ENCODE data around the gene PHF21B. TPM values are rescaled to one million over a fixed set of nuclear protein-coding genes. Genes with fewer than 3 reads are reported as not detected.

The PHF21B gene
- total and polyA plus RNA-seq, 2 experiments from 2014 or later, result 20.6 to 149 TPM

- TF ChIP-seq ZNF462 (CRISPR knock-in tag; IDR thresholded peaks at IDR 0.05) (no peak), CREB1 (CRISPR knock-in tag; IDR thresholded peaks at IDR 0.05; ENCODE audit: low read depth) (no peak), NANOG (IDR thresholded peaks at IDR 0.05; ENCODE audit: borderline replicate concordance) (no peak), ZNF114 (CRISPR knock-in tag; IDR thresholded peaks at IDR 0.05) (no peak), EZH2phosphoT487 (IDR thresholded peaks at IDR 0.05; ENCODE audit: unreplicated experiment) (no peak), STAT1 (IDR thresholded peaks at IDR 0.05; ENCODE audit: unreplicated experiment) (no peak)
These were observed 19.0 kb downstream of the PHF21B start (continued) for GRCh38 chr22:44990810-44991209.

DNA sequence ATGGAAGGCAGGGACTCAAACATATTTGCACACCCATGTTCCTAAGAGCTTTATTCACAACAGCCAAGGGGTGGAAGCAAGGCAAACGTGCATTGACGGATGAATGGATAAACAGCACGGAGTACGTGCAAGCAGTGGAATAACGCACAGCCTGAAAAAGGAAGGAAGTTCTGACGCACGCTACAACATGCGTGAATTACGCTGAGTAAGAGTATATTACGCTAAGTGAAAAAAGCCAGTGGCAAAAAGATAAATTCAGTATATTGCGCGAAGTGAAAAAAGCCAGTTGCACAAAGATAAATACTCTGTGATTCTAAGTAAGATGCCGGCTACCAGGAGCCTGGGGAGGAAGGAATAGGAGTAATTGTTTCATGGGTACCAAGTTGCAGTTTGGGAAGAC is 19.5 kb downstream of the PHF21B start:
- peaks cover 24% of the 10 kb centered on the region for H3K36me3 Mint-ChIP-seq (ENCODE audit: low read depth)
- Histone ChIP-seq H3K27ac (ENCODE audit: low read depth) (peak overlapping the region; percentile 53; the same call in 1 of the 2 replicates), H3K27me3 (ENCODE audit: insufficient read depth) (no peaks in the 10 kb centered on the region), H3F3A (replicated peaks; ENCODE audit: low read depth) (peaks cover 10% of the 10 kb centered on the region; the same call in 1 of the 2 replicates), H3K36me3 (ENCODE audit: insufficient read depth) (peaks cover 27% of the 10 kb centered on the region), H2AFZ (no peak overlapping the region), H3K4me1 (ENCODE audit: insufficient read depth) (peaks cover 13% of the 10 kb centered on the region; the same call in 1 of the 2 replicates), H3K4me2 (no peak overlapping the region), H3K9me2 (ENCODE audit: insufficient read depth) (0 out of 2 replicates have a peak, but pooled peaks cover 4% of the 10 kb centered on the region), H3K79me2 (replicated peaks; ENCODE audit: insufficient read depth) (peaks cover 100% of the 10 kb centered on the region), H3K4me3 (no peak overlapping the region), H4K20me1 (replicated peaks; ENCODE audit: insufficient read depth) (peaks cover 91% of the 10 kb centered on the region)
- ATAC-seq, result no peak
- no peak overlapping the region for H3K27ac Mint-ChIP-seq
- peaks cover 17% of the 10 kb centered on the region for H3K4me1 Mint-ChIP-seq
- peaks cover 11% of the 10 kb centered on the region for H3K27me3 Mint-ChIP-seq (ENCODE audit: insufficient read depth, low read depth, poor library complexity)
- no peak overlapping the region for H3K4me3 Mint-ChIP-seq
- TF ChIP-seq, protein P1, sequence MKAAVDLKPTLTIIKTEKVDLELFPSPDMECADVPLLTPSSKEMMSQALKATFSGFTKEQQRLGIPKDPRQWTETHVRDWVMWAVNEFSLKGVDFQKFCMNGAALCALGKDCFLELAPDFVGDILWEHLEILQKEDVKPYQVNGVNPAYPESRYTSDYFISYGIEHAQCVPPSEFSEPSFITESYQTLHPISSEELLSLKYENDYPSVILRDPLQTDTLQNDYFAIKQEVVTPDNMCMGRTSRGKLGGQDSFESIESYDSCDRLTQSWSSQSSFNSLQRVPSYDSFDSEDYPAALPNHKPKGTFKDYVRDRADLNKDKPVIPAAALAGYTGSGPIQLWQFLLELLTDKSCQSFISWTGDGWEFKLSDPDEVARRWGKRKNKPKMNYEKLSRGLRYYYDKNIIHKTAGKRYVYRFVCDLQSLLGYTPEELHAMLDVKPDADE (IDR thresholded peaks at IDR 0.05), result no peak
- TF ChIP-seq CTCF (conservative IDR thresholded peaks at IDR 0.05; ENCODE audit: low read depth in 2 of 2), result no peak
- TF ChIP-seq CREB1 (CRISPR knock-in tag; IDR thresholded peaks at IDR 0.05; ENCODE audit: low read depth), result no peak
- DNase-seq (ENCODE audit: low spot score), result no peak
- H3K9me3 Mint-ChIP-seq, result no peaks in the 10 kb centered on the region
